H1 (cell line): ENCODE data around the gene PKP3. TPM values are rescaled to one million over a fixed set of nuclear protein-coding genes. Genes with fewer than 3 reads are reported as not detected.

ENCODE experiments used
- CTCF ChIA-PET: fragments of 300-600 bp; sonication (Branson Sonifier 250); formaldehyde crosslinking; loops from one replicate; lab custom pipeline; 2021; ENCODE audit not compliant: partially characterized antibody; lab: Charles Lee
- POLR2A ChIA-PET: fragments of 300-600 bp; sonication (Branson Sonifier 250); formaldehyde crosslinking; loops from one replicate; lab custom pipeline; 2021; ENCODE audit warnings: inconsistent platforms; ENCODE audit not compliant: partially characterized antibody; lab: Charles Lee
- DNase-seq, 2 experiments: peaks; one replicate each; pipeline versions ENCODE4 v3.0.0 to v3.0.0-alpha.2; 2010 to 2022; ENCODE audit warnings: low spot score in 2 of 2, low read depth in 1 of 2, mixed read lengths in 1 of 2
- FAIRE-seq: peaks from 2 replicates; lab custom pipeline; 2011; peaks lifted over from hg19 to GRCh38; lab: Jason Lieb, UNC
- H2AFZ ChIP-seq: 2 replicates; pipeline ENCODE4 v1.8.1; 2012; ENCODE audit warnings: low read length, inconsistent platforms
- H2AK5ac ChIP-seq: 2 replicates; pipeline ENCODE4 v1.6.1; 2013; ENCODE audit warnings: low read depth, low read length
- H2BK120ac ChIP-seq: replicated peaks from 2 replicates; pipeline ENCODE3; 2013; ENCODE audit warnings: low read depth, low read length, inconsistent platforms
- H2BK12ac ChIP-seq: 2 replicates; pipeline ENCODE4 v1.6.1; 2013; ENCODE audit warnings: low read depth, low read length
- H2BK15ac ChIP-seq: 2 replicates; pipeline ENCODE4 v1.6.1; 2013; ENCODE audit warnings: low read length
- H2BK20ac ChIP-seq: 2 replicates; pipeline ENCODE4 v1.6.1; 2013; ENCODE audit warnings: low read length
- H2BK5ac ChIP-seq: 2 replicates; pipeline ENCODE4 v1.6.1; 2013; ENCODE audit warnings: low read depth, low read length
- H3K14ac ChIP-seq: 2 replicates; pipeline ENCODE4 v1.6.1; 2013; ENCODE audit warnings: inconsistent platforms; ENCODE audit not compliant: insufficient read length
- H3K18ac ChIP-seq: 2 replicates; pipeline ENCODE4 v1.6.1; 2013; ENCODE audit warnings: low read length; ENCODE audit errors: extremely low read depth
- H3K23ac ChIP-seq: 2 replicates; pipeline ENCODE4 v1.6.1; 2013; ENCODE audit warnings: inconsistent platforms; ENCODE audit not compliant: insufficient read length
- H3K23me2 ChIP-seq: 2 replicates; pipeline ENCODE4 v1.6.1; 2013; ENCODE audit warnings: low read depth, low read length
- H3K27ac ChIP-seq: 2 replicates; pipeline ENCODE4 v1.6.1; 2011; ENCODE audit warnings: low read depth, low read length, inconsistent platforms
- H3K27me3 ChIP-seq, 4 experiments: replicated peaks in 1 of 4; 1 replicate in 1 of 4; 2 replicates in 3 of 4; pipeline versions ENCODE4 v1.6.1 to v1.8.1; 2011 to 2013; ENCODE audit warnings: low read length in 3 of 4, mild to moderate bottlenecking in 3 of 4, inconsistent platforms in 2 of 4, mixed read lengths in 2 of 4, moderate library complexity in 1 of 4; ENCODE audit not compliant: control insufficient read depth in 3 of 4, insufficient read depth in 3 of 4; ENCODE audit errors: extremely low read depth in 1 of 4
- H3K36me3 ChIP-seq, 4 experiments: 2 replicates each; pipeline versions ENCODE4 v1.6.1 to v1.8.1; 2011 to 2013; ENCODE audit warnings: mild to moderate bottlenecking in 4 of 4, low read length in 3 of 4, moderate library complexity in 2 of 4, control low read depth in 1 of 4, inconsistent platforms in 1 of 4; ENCODE audit not compliant: insufficient read depth in 4 of 4, control insufficient read depth in 2 of 4
- H3K4ac ChIP-seq: replicated peaks from 2 replicates; pipeline ENCODE3; 2013; ENCODE audit warnings: low read length, low read depth, mixed read lengths, inconsistent platforms; ENCODE audit not compliant: insufficient read length
- H3K4me1 ChIP-seq, 4 experiments: replicated peaks in 1 of 4; 1 replicate in 1 of 4; 2 replicates in 3 of 4; pipeline versions ENCODE4 v1.6.1 to v1.8.1; 2011 to 2013; ENCODE audit warnings: low read length in 3 of 4, inconsistent platforms in 2 of 4, mixed read lengths in 1 of 4; ENCODE audit not compliant: insufficient read depth in 4 of 4, control insufficient read depth in 3 of 4
- H3K4me2 ChIP-seq, 2 experiments: 2 replicates each; pipeline versions ENCODE4 v1.6.1 to v1.8.1; 2011 to 2013; ENCODE audit warnings: low read depth in 2 of 2, low read length in 2 of 2, control low read depth in 1 of 2, inconsistent platforms in 1 of 2, mild to moderate bottlenecking in 1 of 2; ENCODE audit not compliant: insufficient read depth in 1 of 2
- H3K4me3 ChIP-seq, 4 experiments: fragments of 200-600, 300-600 bp in 1 of 4; sonication (generic), shearing (Covaris generic), sonication (Bioruptor Twin) in 1 of 4; 2 replicates each; pipeline versions ENCODE4 v1.5.1 to v1.8.1; 2011 to 2016; ENCODE audit warnings: low read length in 4 of 4, low read depth in 3 of 4, control low read depth in 2 of 4, inconsistent platforms in 2 of 4, mild to moderate bottlenecking in 2 of 4, mixed read lengths in 1 of 4, moderate library complexity in 1 of 4; ENCODE audit not compliant: insufficient read depth in 2 of 4; ENCODE audit errors: extremely low read depth in 1 of 4
- H3K56ac ChIP-seq: replicated peaks from 2 replicates; pipeline ENCODE3; 2013; ENCODE audit warnings: low read depth, mild to moderate bottlenecking, mixed read lengths, low read length, inconsistent platforms; ENCODE audit not compliant: insufficient read length
- H3K79me1 ChIP-seq: 2 replicates; pipeline ENCODE4 v1.6.1; 2013; ENCODE audit warnings: low read depth, low read length, control low read depth
- H3K79me2 ChIP-seq, 2 experiments: 2 replicates each; pipeline versions ENCODE4 v1.6.1 to v1.8.1; 2012 to 2013; ENCODE audit warnings: low read length in 2 of 2, mild to moderate bottlenecking in 2 of 2, inconsistent platforms in 1 of 2; ENCODE audit not compliant: insufficient read depth in 2 of 2, control insufficient read depth in 1 of 2
- H3K9ac ChIP-seq, 4 experiments: replicated peaks in 1 of 4; 1 replicate in 1 of 4; 2 replicates in 3 of 4; pipeline versions ENCODE4 v1.6.1 to v1.8.1; 2011 to 2013; ENCODE audit warnings: low read depth in 3 of 4, low read length in 3 of 4, control low read depth in 2 of 4, mild to moderate bottlenecking in 2 of 4, moderate library complexity in 2 of 4, inconsistent platforms in 1 of 4; ENCODE audit errors: extremely low read depth in 1 of 4
- H3K9me3 ChIP-seq, 2 experiments: 2 replicates each; pipeline versions ENCODE4 v1.6.1 to v1.8.1; 2012 to 2013; ENCODE audit warnings: mild to moderate bottlenecking in 2 of 2, moderate library complexity in 2 of 2, control low read depth in 1 of 2, inconsistent platforms in 1 of 2, low read depth in 1 of 2, low read length in 1 of 2, mixed read lengths in 1 of 2; ENCODE audit not compliant: insufficient read depth in 2 of 2
- H4K20me1 ChIP-seq, 2 experiments: replicated peaks in 1 of 2; 2 replicates each; pipeline versions ENCODE3 to v1.8.1; 2011 to 2013; ENCODE audit warnings: inconsistent platforms in 2 of 2, low read length in 2 of 2, mild to moderate bottlenecking in 1 of 2; ENCODE audit not compliant: insufficient read depth in 2 of 2, control insufficient read depth in 1 of 2
- H4K5ac ChIP-seq: 2 replicates; pipeline ENCODE4 v1.6.1; 2013; ENCODE audit warnings: low read length, low read depth, mixed read lengths, inconsistent platforms; ENCODE audit not compliant: insufficient read length
- H4K8ac ChIP-seq: 2 replicates; pipeline ENCODE4 v1.8.0; 2013; ENCODE audit warnings: mild to moderate bottlenecking, moderate library complexity, low read length, inconsistent platforms; ENCODE audit not compliant: insufficient read depth; ENCODE audit errors: extremely low read depth
- H4K91ac ChIP-seq: replicated peaks from 2 replicates; pipeline ENCODE3; 2013; ENCODE audit warnings: low read length, mixed read lengths, inconsistent platforms; ENCODE audit not compliant: insufficient read length
- ASH2L ChIP-seq: fragments of 200-600, 300-600 bp; sonication (generic); IDR thresholded peaks from one replicate; pipeline ENCODE4 v1.7.1; 2017; ENCODE audit warnings: low read length
- CTBP2 ChIP-seq: IDR thresholded peaks from 2 replicates; pipeline ENCODE4 v1.7.0; 2011; ENCODE audit warnings: borderline replicate concordance, mild to moderate bottlenecking, moderate library complexity, mixed read lengths, low read length; ENCODE audit not compliant: insufficient read depth, insufficient read length
- EGR1 ChIP-seq: IDR thresholded peaks from 2 replicates; pipeline ENCODE4 v1.6.1; 2011; ENCODE audit warnings: low read depth, low read length, borderline replicate concordance
- HDAC2 ChIP-seq, 2 experiments: fragments of 300-600 bp in 1 of 2; sonication (generic) in 1 of 2; IDR thresholded peaks; 2 replicates each; pipeline ENCODE4 v1.6.1; 2011 to 2012; ENCODE audit warnings: low read depth in 2 of 2, low read length in 2 of 2, mild to moderate bottlenecking in 2 of 2, moderate library complexity in 2 of 2, borderline replicate concordance in 1 of 2, inconsistent platforms in 1 of 2
- MAFK ChIP-seq: IDR thresholded peaks from 2 replicates; pipeline ENCODE4 v1.6.1; 2012; ENCODE audit warnings: low read depth, mild to moderate bottlenecking, improper control_type of control experiment, low read length
- MAX ChIP-seq: IDR thresholded peaks from 2 replicates; pipeline ENCODE4 v1.6.1; 2012; ENCODE audit warnings: inconsistent platforms
- SP4 ChIP-seq: IDR thresholded peaks from 2 replicates; pipeline ENCODE4 v1.6.1; 2012; ENCODE audit warnings: low read length, inconsistent platforms
- SUZ12 ChIP-seq: fragments of 200-600 bp; sonication (generic); IDR thresholded peaks from 2 replicates; pipeline ENCODE4 v1.6.1; 2012; ENCODE audit warnings: mild to moderate bottlenecking, inconsistent platforms, low read length, moderate library complexity, mixed read lengths
- WGBS, 2 experiments: shearing (Covaris generic) in 1 of 2; methylation state at CpG; one replicate each; pipeline versions ENCODE4 v1.1.6 to v1.1.7; 2013 to 2015; ENCODE audit warnings: low lambda C conversion rate in 2 of 2, mixed read lengths in 2 of 2, inconsistent platforms in 1 of 2, low coverage in 1 of 2, missing lambda C conversion rate in 1 of 2; ENCODE audit not compliant: insufficient replicate concordance in 2 of 2, insufficient coverage in 1 of 2, insufficient read length in 1 of 2; ENCODE audit errors: extremely low coverage in 1 of 2, missing lambda C conversion rate in 1 of 2; 5-methylcytosine and 5-hydroxymethylcytosine counted together
- polyA plus RNA-seq, 7 experiments: library from polyadenylated mRNA; depleted of rRNA in 3 of 7; stranded (reverse) in 5 of 7; unstranded in 2 of 7; fragments of >200 nt in 5 of 7; fragments of 200-250 nt in 2 of 7; gene quantifications; 1 replicate in 5 of 7; 2 replicates in 1 of 7; 4 replicates in 1 of 7; pipeline versions ENCODE4 v1.2.1 to v1.2.3, GENCODE V29; 2011 to 2013; ENCODE audit warnings: missing spikeins in 2 of 7, mixed read lengths in 2 of 7
- total RNA-seq: library from RNA; stranded (reverse); fragmentation: NEBNext Ultra II Directional; extraction: Animal tissue kit (Norgen Biotek cat#: 25700); gene quantifications from 2 replicates; pipeline ENCODE4 v1.2.1, GENCODE V29; 2021

The PKP3 gene
- total and polyA plus RNA-seq, 2 of the 8 experiments (the other 6 are each of a cell fraction or from before 2014, with no cell fraction given): 16.7 to 28.7 TPM

GRCh38 chr11:367956-368413 lies 26.0 kb upstream of the PKP3 start:
- H3K27me3 ChIP-seq: peaks cover 0 to 5% (median 2%) of the 10 kb centered on the region in 4 experiments; a peak in 1 of 7 replicates
- no peak overlapping the region; the same call in 1 of the 2 replicates for H2BK15ac ChIP-seq
- no peak overlapping the region for H3K4ac ChIP-seq
- no peak for FAIRE-seq
- 0 out of 2 replicates have a peak, but pooled peaks have one; percentile 12 for TF ChIP-seq MAX
- no peak for TF ChIP-seq ASH2L
- TF ChIP-seq MAFK: no peak
- TF ChIP-seq HDAC2 (IDR thresholded peaks at IDR 0.05; ENCODE audit: borderline replicate concordance in 1 of 2, low read depth in 2 of 2, low read length in 2 of 2): 0 out of 4 replicates have a peak, but pooled peaks of 1 of the 2 experiments have one; percentile 16
- peak; percentile 30; the same call in 1 of the 2 replicates for TF ChIP-seq SP4
- TF ChIP-seq EGR1: 0 out of 2 replicates have a peak, but pooled peaks have one; percentile 22
- no peak for TF ChIP-seq SUZ12
- TF ChIP-seq CTBP2: no peak
- CTCF ChIA-PET: interaction anchor here (0.7 to 13.4 kb wide), 11 partner anchors 22 to 391 kb away, joined by 3 to 212 read pairs (median 4); partner anchors contain the start of genes BET1L and RIC8A
- H3K79me1 ChIP-seq: peaks cover 7% of the 10 kb centered on the region
- POLR2A ChIA-PET: interaction anchor here (0.7 to 3.4 kb wide), 29 partner anchors 10 to 467 kb away, joined by 3 to 16 read pairs (median 4); partner anchors contain the start of genes PGGHG and PTDSS2
- H3K23me2 ChIP-seq: peaks cover 3% of the 10 kb centered on the region; the same call in 1 of the 2 replicates
- H2BK12ac ChIP-seq: peak overlapping the region; percentile 96; the same call in 1 of the 2 replicates
- H3K4me3 ChIP-seq: peak overlapping the region in 1 of 4 experiments; percentile 39; a peak in 2 of 8 replicates
- no peak overlapping the region for H3K14ac ChIP-seq
- 0 out of 2 replicates have a peak overlapping the region, but pooled peaks have one; percentile 52 for H2BK5ac ChIP-seq
- H4K20me1 ChIP-seq: peaks cover 0 to 2% of the 10 kb centered on the region in 2 experiments
- no peak overlapping the region for H2AFZ ChIP-seq
- H2BK20ac ChIP-seq: 0 out of 2 replicates have a peak overlapping the region, but pooled peaks have one; percentile 18
- H3K4me2 ChIP-seq: peak overlapping the region; percentile 41 to 62
- peaks cover 0 to 15% of the 10 kb centered on the region in 2 experiments; a peak in 1 of 4 replicates for H3K79me2 ChIP-seq
- H2AK5ac ChIP-seq: 0 out of 2 replicates have a peak overlapping the region, but pooled peaks have one; percentile 57
- no peak overlapping the region for H3K23ac ChIP-seq
- peaks cover 0 to 4% of the 10 kb centered on the region in 2 experiments; a peak in 1 of 4 replicates for H3K9me3 ChIP-seq
- no peak overlapping the region for H2BK120ac ChIP-seq
- H4K8ac ChIP-seq: no peak overlapping the region
- peak overlapping the region; percentile 4 for H4K91ac ChIP-seq
- H3K9ac ChIP-seq: no peak overlapping the region
- H4K5ac ChIP-seq: no peak overlapping the region
- peaks cover 3 to 9% (median 7%) of the 10 kb centered on the region in 4 experiments; a peak in 5 of 8 replicates for H3K36me3 ChIP-seq
- no peak overlapping the region for H3K27ac ChIP-seq
- no peak overlapping the region for H3K18ac ChIP-seq
- H3K4me1 ChIP-seq: peaks cover 0 to 12% (median 7%) of the 10 kb centered on the region in 4 experiments; a peak in 6 of 7 replicates
- DNase-seq: no peak
- no peak overlapping the region for H3K56ac ChIP-seq
- 66% methylated on average over 6 of the region's 7 CpGs; no CpG with 5 or more reads in 1 of the 2 experiments for whole genome bisulfite sequencing, 2 experiments
